ENCODE results near the gene RBMS3.

DNA sequence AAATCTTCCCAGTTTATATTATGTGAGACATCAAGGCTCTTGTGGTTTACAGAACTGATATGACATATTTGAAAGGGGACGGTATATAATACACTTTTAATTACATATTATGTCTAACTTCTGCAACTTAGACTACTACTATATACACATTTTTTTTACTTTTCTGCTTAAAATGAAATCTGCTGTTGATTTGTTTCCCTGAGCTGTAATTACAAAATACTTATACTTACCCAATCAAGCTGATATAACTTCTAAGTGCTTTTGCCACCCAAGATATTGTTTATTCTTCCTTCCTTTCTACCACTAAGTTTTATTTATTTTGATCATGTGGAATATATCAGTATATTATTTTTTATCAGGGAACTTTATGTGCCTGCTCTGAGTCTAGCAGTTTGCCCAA is 671.6 kb downstream of the RBMS3 start:
- no peak for TF ChIP-seq YY1 (IDR thresholded peaks at IDR 0.05; ENCODE audit: extremely low read depth, insufficient replicate concordance, low read depth, low read length)
- TF ChIP-seq, protein P1, sequence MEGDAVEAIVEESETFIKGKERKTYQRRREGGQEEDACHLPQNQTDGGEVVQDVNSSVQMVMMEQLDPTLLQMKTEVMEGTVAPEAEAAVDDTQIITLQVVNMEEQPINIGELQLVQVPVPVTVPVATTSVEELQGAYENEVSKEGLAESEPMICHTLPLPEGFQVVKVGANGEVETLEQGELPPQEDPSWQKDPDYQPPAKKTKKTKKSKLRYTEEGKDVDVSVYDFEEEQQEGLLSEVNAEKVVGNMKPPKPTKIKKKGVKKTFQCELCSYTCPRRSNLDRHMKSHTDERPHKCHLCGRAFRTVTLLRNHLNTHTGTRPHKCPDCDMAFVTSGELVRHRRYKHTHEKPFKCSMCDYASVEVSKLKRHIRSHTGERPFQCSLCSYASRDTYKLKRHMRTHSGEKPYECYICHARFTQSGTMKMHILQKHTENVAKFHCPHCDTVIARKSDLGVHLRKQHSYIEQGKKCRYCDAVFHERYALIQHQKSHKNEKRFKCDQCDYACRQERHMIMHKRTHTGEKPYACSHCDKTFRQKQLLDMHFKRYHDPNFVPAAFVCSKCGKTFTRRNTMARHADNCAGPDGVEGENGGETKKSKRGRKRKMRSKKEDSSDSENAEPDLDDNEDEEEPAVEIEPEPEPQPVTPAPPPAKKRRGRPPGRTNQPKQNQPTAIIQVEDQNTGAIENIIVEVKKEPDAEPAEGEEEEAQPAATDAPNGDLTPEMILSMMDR (IDR thresholded peaks at IDR 0.05 in 2 of 3, conservative IDR thresholded peaks at IDR 0.05 in 1 of 3; ENCODE audit: borderline replicate concordance in 1 of 3, insufficient read depth in 1 of 3, low read depth in 2 of 3, low read length in 2 of 3) = no peak

All from HCT116 (cell line).